Cortex of kidney (tissue), 1 donor: ENCODE measurements around the gene PCNX1.
"Not testable (repeated sequence)": the region's sequence is repeated elsewhere in the genome, so short reads cannot be mapped to it uniquely, and the experiment has no call there.

Experiments used
- DNase-seq: peaks from one replicate; lab custom pipeline; 2025; lab: John Stamatoyannopoulos, UW

PCNX1 gene

DNA sequence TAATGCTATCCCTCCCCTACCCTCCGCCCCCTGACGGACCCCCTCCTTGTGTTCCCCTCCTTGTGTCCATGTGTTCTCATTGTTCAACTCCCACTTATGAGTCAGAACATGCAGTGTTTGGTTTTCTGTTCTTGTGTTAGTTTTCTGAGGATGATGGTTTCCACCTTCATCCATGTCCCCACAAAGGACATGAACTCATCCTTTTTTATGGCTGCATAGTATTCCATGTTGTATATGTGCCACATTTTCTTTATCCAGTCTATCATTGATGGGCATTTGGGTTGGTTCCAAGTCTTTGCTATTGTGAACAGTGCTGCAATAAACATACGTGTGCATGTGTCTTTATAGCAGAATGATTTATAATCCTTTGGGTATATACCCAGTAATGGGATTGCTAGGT is 112.7 kb downstream of the PCNX1 start:
- DNase-seq: not testable (repeated sequence)

GRCh38 chr14:71021347-71022011 is 114.2 kb downstream of the PCNX1 start:
- DNase-seq: no peak

DNA sequence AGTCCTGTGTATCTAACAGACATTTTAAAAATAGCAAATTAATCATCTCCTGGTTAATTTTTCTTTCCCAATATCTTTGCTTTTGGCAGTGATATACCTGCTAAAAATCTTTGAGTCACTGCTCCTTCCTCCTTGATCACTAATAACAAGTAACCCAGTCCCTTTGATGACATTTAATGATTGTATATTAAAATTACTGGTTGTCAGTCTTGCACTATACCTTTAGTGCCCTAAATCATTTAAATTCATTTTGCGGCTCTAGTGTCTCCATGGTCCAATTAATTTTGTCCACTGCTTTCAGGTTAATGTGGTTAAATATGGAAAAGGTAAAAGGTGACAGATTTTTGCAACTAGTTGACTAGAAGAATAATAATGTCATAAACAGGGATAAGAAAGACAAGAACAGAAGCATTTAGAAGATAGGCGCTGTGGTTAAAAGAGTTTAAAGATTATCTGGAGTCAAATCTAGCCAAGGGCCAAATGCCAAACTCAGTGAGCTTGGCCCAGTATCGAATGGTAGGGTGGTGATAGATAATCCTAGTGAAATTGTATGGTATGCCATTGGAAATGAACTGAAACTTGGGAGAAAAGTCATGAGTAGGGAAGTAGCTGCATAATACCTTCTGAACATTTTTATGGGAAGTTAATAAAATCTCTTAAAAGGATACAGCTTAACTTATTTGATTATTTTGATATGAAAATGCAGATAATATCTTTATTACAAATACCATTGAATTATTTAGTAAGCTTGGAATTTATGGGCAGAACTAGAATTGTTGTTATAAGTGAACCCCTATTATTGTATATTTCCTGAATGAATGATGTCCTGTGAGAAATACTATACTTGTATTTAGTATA is 115.0 kb downstream of the PCNX1 start:
- DNase-seq: no peak

DNA sequence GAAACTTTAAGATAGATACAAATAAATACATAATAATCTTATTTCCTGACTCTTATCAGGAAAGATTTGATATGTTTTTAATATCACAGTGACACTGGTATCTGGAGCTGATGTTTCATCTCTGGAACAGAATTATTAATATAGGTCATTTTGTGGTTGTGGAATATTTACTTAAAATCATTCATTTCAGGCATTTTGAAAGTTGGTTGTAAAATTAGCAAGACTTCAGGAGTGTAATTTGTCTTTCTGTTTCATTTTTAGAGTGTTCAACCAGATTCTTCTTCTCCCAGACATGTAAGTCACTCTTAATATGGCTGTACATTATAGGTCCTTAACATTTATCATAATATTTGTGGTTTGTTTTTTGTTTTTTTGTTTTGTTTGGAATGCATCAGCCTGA is 115.7 kb downstream of the PCNX1 start:
- DNase-seq: no peak

GRCh38 chr14:71029236-71029781 is 122.0 kb downstream of the PCNX1 start:
- DNase-seq: no peak

- no peak for DNase-seq
Measured at GRCh38 chr14:71031000-71031399, 123.7 kb downstream of the PCNX1 start.

DNA sequence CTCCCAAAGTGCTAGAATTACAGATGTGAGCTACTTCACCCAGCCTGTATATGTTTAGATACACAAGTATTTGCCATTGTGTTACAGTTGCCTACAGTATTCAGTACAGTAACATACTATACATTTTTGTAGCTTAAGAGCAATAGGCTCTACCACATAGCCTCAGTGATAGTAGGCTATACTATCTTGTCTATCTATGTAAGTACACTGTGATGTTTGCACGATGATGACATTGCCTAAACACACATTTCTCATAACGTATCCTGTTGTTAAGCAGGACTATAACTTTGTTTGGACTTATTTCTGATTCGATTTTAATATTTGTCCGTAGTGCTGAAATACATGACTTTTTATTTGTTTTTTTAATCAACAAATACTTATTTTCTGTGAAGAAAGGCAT is 129.2 kb downstream of the PCNX1 start:
- DNase-seq: no peak

DNA sequence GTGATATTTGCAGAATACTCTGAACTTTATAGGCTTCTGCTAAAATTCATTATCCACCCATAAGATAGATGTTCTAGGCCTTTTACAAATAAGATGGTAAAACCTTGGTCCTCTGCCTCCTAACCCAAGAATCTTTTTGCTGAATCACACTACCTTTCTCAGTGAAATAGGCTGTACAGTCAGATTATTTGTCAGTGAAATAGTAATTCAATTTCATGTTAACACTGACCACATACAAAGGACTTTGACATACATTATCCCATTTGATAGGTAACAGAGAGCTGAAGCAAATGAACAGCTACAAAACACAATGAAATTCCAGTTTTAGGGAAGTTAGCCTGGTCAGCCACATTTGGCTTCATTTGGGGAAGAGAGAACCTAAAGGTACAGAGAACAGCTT is 141.1 kb downstream of the PCNX1 start:
- DNase-seq: no peak

GRCh38 chr14:71049435-71050133 is 142.3 kb downstream of the PCNX1 start:
- DNase-seq: no peak

DNA sequence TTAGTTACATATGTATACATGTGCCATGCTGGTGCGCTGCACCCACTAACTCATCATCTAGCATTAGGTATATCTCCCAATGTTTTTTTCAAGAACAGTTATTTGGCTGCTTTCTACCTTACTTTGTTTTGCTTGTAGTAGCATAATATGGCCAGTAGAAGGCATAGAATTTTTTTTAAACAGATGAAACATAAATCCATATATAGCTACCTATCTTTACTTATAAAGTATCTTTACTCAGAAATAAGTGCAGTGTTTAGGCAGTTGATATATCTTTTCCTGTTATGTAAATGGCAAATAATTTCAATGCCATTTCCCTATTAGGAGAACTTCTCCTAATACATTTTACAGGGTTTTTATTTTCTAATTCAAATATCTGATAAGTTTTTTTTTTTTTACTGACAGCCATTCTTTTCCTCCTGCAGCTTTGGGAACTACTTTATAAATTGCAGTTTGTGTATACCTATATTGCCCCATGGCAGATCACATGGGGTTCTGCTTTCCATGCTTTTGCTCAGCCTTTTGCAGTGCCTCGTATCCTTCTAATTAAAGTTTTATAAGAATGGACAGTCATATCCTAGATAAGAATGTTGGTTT is 143.1 kb downstream of the PCNX1 start:
- DNase-seq: no peak

GRCh38 chr14:71054706-71055105 is 147.4 kb downstream of the PCNX1 start:
- no peak for DNase-seq

GRCh38 chr14:71056168-71056567 is 148.9 kb downstream of the PCNX1 start:
- DNase-seq: no peak

DNA sequence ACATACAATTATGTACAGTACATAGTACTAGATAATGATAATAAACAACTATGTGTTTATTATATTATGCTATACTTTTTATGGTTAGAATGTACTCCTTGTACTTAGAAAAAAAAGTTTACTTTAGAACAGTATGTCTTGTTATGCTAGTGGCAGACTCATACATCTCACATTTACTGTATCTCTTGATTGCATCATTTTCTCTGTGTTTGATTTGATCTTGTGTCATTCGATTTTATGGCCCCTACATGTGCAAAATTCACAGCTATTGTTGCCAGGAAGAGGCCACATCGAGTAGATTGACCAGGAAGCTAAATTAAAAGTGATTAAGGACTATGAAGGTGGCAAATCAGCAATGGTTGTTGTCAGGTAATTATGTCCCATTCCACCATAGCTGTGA is 153.0 kb downstream of the PCNX1 start:
- DNase-seq: no peak

- no peak for DNase-seq
Measured at GRCh38 chr14:71060825-71061455, 153.7 kb downstream of the PCNX1 start.

- DNase-seq: no peak
Measured at GRCh38 chr14:71061458-71061857, 154.2 kb downstream of the PCNX1 start.

GRCh38 chr14:71062581-71063303 is 155.5 kb downstream of the PCNX1 start:
- DNase-seq: no peak

DNA sequence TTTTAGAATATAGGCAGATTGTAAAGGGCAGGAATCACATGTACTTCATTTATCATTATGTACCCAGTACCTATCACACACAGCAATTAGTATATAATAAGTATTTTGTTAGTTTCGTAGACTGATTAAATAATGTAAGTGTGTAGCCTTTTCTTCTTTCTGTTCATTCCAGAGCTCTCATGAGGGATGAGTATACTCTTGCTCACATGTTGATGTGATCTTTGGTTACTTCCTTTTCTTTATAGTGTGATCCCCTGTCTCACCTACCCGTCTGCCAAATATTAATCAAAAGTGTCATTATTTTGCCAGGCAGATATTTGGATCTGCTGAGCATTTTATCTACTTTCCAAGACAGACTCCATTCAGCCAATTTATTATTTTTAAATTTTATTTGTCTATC is 156.1 kb downstream of the PCNX1 start:
- DNase-seq: no peak

- not testable (repeated sequence) for DNase-seq
Measured at GRCh38 chr14:71064747-71065146, 157.5 kb downstream of the PCNX1 start.

DNA sequence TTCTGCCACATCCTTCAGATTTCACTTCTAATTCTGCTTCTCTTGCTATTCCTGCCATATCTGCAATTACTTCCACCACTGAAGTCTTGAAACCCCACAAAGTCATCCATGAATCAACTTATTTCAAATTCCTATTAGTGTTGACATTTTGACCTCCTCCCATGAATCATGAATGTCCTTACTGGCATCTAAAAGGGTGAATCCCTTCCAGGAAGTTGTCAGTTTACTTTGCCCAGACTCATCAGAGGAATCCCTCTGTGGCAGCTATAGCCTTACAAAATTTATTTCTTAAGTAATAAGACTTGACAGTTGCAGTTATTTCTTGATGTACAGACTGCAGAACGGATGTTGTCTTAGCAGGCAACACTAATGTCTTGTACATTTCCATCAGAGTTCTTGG is 162.9 kb downstream of the PCNX1 start:
- no peak for DNase-seq

DNA sequence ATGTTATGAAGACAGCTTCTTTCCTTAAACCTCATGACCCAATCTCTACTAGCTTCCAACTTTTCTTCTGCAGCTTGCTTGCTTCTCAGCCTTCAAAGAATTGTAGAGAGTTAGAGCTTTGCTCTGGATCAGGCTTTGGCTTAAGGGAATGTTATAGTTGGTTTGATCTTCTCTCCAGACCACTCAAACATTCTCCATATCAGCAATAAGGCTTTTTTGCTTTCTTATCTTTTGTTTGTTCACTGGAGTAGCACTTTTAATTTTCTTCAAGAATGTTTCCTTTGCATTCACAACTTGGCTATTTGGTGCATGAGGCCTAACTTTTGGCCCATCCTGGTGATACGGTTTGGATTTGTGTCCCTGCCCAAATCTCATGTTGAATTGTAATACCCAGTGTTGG is 163.8 kb downstream of the PCNX1 start:
- DNase-seq: no peak

- no peak for DNase-seq
Measured at GRCh38 chr14:71076462-71077092, 169.3 kb downstream of the PCNX1 start.
